Measurements from ENCODE around the gene ITGA1.

ITGA1 gene

GRCh38 chr5:52772668-52773067 lies 15.0 kb upstream of the ITGA1 start:
- Histone ChIP-seq H3K4me3 (ENCODE audit: low read length) (no peak overlapping the region), H3K9me3 (ENCODE audit: insufficient read depth, low read length) (no peaks in the 10 kb centered on the region), H3K9ac (ENCODE audit: low read length) (no peak overlapping the region), H4K20me1 (ENCODE audit: insufficient read depth, low read length) (no peaks in the 10 kb centered on the region), H3K36me3 (replicated peaks; ENCODE audit: low read depth, low read length) (no peaks in the 10 kb centered on the region), H3K27me3 (ENCODE audit: low read depth, low read length) (no peaks in the 10 kb centered on the region; the same call in 1 of the 2 replicates), H3K4me2 (ENCODE audit: low read length) (no peak overlapping the region), H3K4me1 (ENCODE audit: low read length) (peaks cover 50% of the 10 kb centered on the region), H2AFZ (ENCODE audit: low read depth, low read length) (no peak overlapping the region), H3K79me2 (ENCODE audit: low read length) (no peaks in the 10 kb centered on the region), H3K27ac (ENCODE audit: low read length) (no peak overlapping the region)
- TF ChIP-seq EZH2phosphoT487 (IDR thresholded peaks at IDR 0.05; ENCODE audit: low read depth) (no peak), CTCF (IDR thresholded peaks at IDR 0.05; ENCODE audit: low read depth, low read length) (no peak)

GRCh38 chr5:52773342-52773741 lies 14.4 kb upstream of the ITGA1 start:
- no peaks in the 10 kb centered on the region for H3K79me2 ChIP-seq (ENCODE audit: low read length)
- no peak overlapping the region for H3K27ac ChIP-seq (ENCODE audit: low read length)
- H3K4me1 ChIP-seq (ENCODE audit: low read length) = peaks cover 45% of the 10 kb centered on the region
- no peaks in the 10 kb centered on the region for H4K20me1 ChIP-seq (ENCODE audit: insufficient read depth, low read length)
- TF ChIP-seq EZH2phosphoT487 (IDR thresholded peaks at IDR 0.05; ENCODE audit: low read depth) = no peak
- TF ChIP-seq CTCF (IDR thresholded peaks at IDR 0.05; ENCODE audit: low read depth, low read length) = no peak
- no peak overlapping the region for H3K4me3 ChIP-seq (ENCODE audit: low read length)
- no peak overlapping the region for H3K4me2 ChIP-seq (ENCODE audit: low read length)
- no peaks in the 10 kb centered on the region; the same call in 1 of the 2 replicates for H3K27me3 ChIP-seq (ENCODE audit: low read depth, low read length)
- no peak overlapping the region for H2AFZ ChIP-seq (ENCODE audit: low read depth, low read length)
- H3K9me3 ChIP-seq (ENCODE audit: insufficient read depth, low read length) = no peaks in the 10 kb centered on the region
- no peaks in the 10 kb centered on the region for H3K36me3 ChIP-seq (replicated peaks; ENCODE audit: low read depth, low read length)
- no peak overlapping the region for H3K9ac ChIP-seq (ENCODE audit: low read length)

- peaks cover 42% of the 10 kb centered on the region for H3K4me1 ChIP-seq (ENCODE audit: low read length)
- TF ChIP-seq EZH2phosphoT487 (IDR thresholded peaks at IDR 0.05; ENCODE audit: low read depth) = no peak
- TF ChIP-seq CTCF (IDR thresholded peaks at IDR 0.05; ENCODE audit: low read depth, low read length) = no peak
Observed at GRCh38 chr5:52774005-52774410, 13.7 kb upstream of the ITGA1 start.

GRCh38 chr5:52776116-52776515 lies 11.6 kb upstream of the ITGA1 start:
- H3K9me3 ChIP-seq (ENCODE audit: insufficient read depth, low read length) = no peaks in the 10 kb centered on the region
- no peaks in the 10 kb centered on the region; the same call in 1 of the 2 replicates for H3K27me3 ChIP-seq (ENCODE audit: low read depth, low read length)

More at GRCh38 chr5:52774005-52774410, 13.7 kb upstream of the ITGA1 start:
- Histone ChIP-seq H3K9ac (ENCODE audit: low read length) (no peak overlapping the region), H3K27ac (ENCODE audit: low read length) (no peak overlapping the region), H4K20me1 (ENCODE audit: insufficient read depth, low read length) (no peaks in the 10 kb centered on the region), H3K9me3 (ENCODE audit: insufficient read depth, low read length) (no peaks in the 10 kb centered on the region), H3K27me3 (ENCODE audit: low read depth, low read length) (no peaks in the 10 kb centered on the region; the same call in 1 of the 2 replicates), H3K4me2 (ENCODE audit: low read length) (no peak overlapping the region), H3K79me2 (ENCODE audit: low read length) (no peaks in the 10 kb centered on the region), H2AFZ (ENCODE audit: low read depth, low read length) (no peak overlapping the region), H3K4me3 (ENCODE audit: low read length) (no peak overlapping the region), H3K36me3 (replicated peaks; ENCODE audit: low read depth, low read length) (no peaks in the 10 kb centered on the region)

More at GRCh38 chr5:52776116-52776515, 11.6 kb upstream of the ITGA1 start:
- Histone ChIP-seq H3K36me3 (replicated peaks; ENCODE audit: low read depth, low read length) (no peaks in the 10 kb centered on the region), H3K79me2 (ENCODE audit: low read length) (no peaks in the 10 kb centered on the region), H3K4me2 (ENCODE audit: low read length) (no peak overlapping the region), H4K20me1 (ENCODE audit: insufficient read depth, low read length) (no peaks in the 10 kb centered on the region), H3K4me3 (ENCODE audit: low read length) (no peak overlapping the region), H2AFZ (ENCODE audit: low read depth, low read length) (no peak overlapping the region), H3K27ac (ENCODE audit: low read length) (no peak overlapping the region), H3K4me1 (ENCODE audit: low read length) (peaks cover 31% of the 10 kb centered on the region), H3K9ac (ENCODE audit: low read length) (no peak overlapping the region)
- TF ChIP-seq EZH2phosphoT487 (IDR thresholded peaks at IDR 0.05; ENCODE audit: low read depth) (no peak), CTCF (IDR thresholded peaks at IDR 0.05; ENCODE audit: low read depth, low read length) (no peak)
